HepG2 (cell line): Measurements from ENCODE around the gene QSOX1.

Experiments used
- ATF7-NPFF ChIP-seq: sonication (generic); formaldehyde crosslinking; IDR thresholded peaks from 2 replicates; pipeline ENCODE4 v1.8.1; 2023; ENCODE audit warnings: mild to moderate bottlenecking, low read depth, missing genetic modification reagents, moderate library complexity
- MAX ChIP-seq: IDR thresholded peaks from 2 replicates; pipeline ENCODE4 v1.6.1; 2012; ENCODE audit warnings: inconsistent platforms

GRCh38 chr1:180181996-180182642, 27.4 kb downstream of the QSOX1 start:
- no peak for TF ChIP-seq ATF7-NPFF (CRISPR knock-in tag)
- TF ChIP-seq MAX: no peak
